ENCODE data around the gene OR52M1.

Gene OR52M1

GRCh38 chr11:4569075-4569474 lies 24.1 kb downstream of the OR52M1 start:
- DNase-seq (ENCODE audit: low read depth): no peak

- no peak for DNase-seq (ENCODE audit: low read depth)
Observed at GRCh38 chr11:4576880-4577279, 31.9 kb downstream of the OR52M1 start.

GRCh38 chr11:4577761-4578160 lies 32.8 kb downstream of the OR52M1 start:
- no peak for DNase-seq (ENCODE audit: low read depth)

- DNase-seq (ENCODE audit: low read depth): no peak
Observed at GRCh38 chr11:4578624-4579023, 33.6 kb downstream of the OR52M1 start.

GRCh38 chr11:4580124-4580523 lies 35.1 kb downstream of the OR52M1 start:
- DNase-seq (ENCODE audit: low read depth): no peak

GRCh38 chr11:4581443-4581842 lies 36.5 kb downstream of the OR52M1 start, which contains the start of gene OR52I2:
TSS of gene OR52I2 (plus strand) at chr11:4581743.
- DNase-seq (ENCODE audit: low read depth): no peak

GRCh38 chr11:4589017-4589416 lies 44.0 kb downstream of the OR52M1 start:
- no peak for DNase-seq (ENCODE audit: low read depth)

GRCh38 chr11:4593739-4594138 lies 48.7 kb downstream of the OR52M1 start, which contains the start of gene OR52I1:
TSS of gene OR52I1 (plus strand) at chr11:4594039. CDS start at chr11:4594039, 0 bp downstream.
- no peak for DNase-seq (ENCODE audit: low read depth)
